HepG2 (cell line): ENCODE measurements around the gene ANAPC16. TPM values are rescaled to one million over a fixed set of nuclear protein-coding genes. Genes with fewer than 3 reads are reported as not detected.

Experiments used
- DNMT3B ChIP-seq: conservative IDR thresholded peaks from 2 replicates; pipeline ENCODE4 v1.6.1; 2016; ENCODE audit warnings: missing biosample characterization, control low read depth
- FOSL1 ChIP-seq: sonication (generic); formaldehyde crosslinking; IDR thresholded peaks from 2 replicates; pipeline ENCODE4 v1.9.0; 2021; ENCODE audit warnings: missing genetic modification reagents, borderline replicate concordance
- GFI1 ChIP-seq: sonication (generic); formaldehyde crosslinking; IDR thresholded peaks from 2 replicates; pipeline ENCODE4 v1.5.0; 2020; ENCODE audit warnings: missing genetic modification reagents, mild to moderate bottlenecking, borderline replicate concordance
- GPN1 ChIP-seq: sonication (generic); formaldehyde crosslinking; IDR thresholded peaks from 2 replicates; pipeline ENCODE4 v1.5.1; 2020; ENCODE audit warnings: missing genetic modification reagents, borderline replicate concordance
- JDP2 ChIP-seq: sonication (generic); formaldehyde crosslinking; IDR thresholded peaks from 2 replicates; pipeline ENCODE4 v1.8.1; 2022; ENCODE audit warnings: missing genetic modification reagents, borderline replicate concordance
- RBM39 ChIP-seq: fragments of 200-400 bp; formaldehyde crosslinking; IDR thresholded peaks from one replicate; pipeline ENCODE4 v1.6.1; 2018; ENCODE audit warnings: antibody characterized with exemption, mild to moderate bottlenecking, low read depth, low read length; ENCODE audit not compliant: poor library complexity, severe bottlenecking
- ZBTB39 ChIP-seq: sonication (generic); formaldehyde crosslinking; IDR thresholded peaks from 2 replicates; pipeline ENCODE4 v1.5.0; 2020; ENCODE audit warnings: missing genetic modification reagents
- ZFP82 ChIP-seq: sonication (generic); formaldehyde crosslinking; IDR thresholded peaks from 2 replicates; pipeline ENCODE4 v1.5.1; 2020; ENCODE audit warnings: mild to moderate bottlenecking, missing genetic modification reagents, borderline replicate concordance
- ZNF362 ChIP-seq: sonication (generic); formaldehyde crosslinking; IDR thresholded peaks from 2 replicates; pipeline ENCODE4 v1.4.0; 2020; ENCODE audit warnings: missing genetic modification reagents, mild to moderate bottlenecking, borderline replicate concordance
- ZNF451 ChIP-seq: sonication (generic); formaldehyde crosslinking; IDR thresholded peaks from 2 replicates; pipeline ENCODE4 v1.5.0; 2020; ENCODE audit warnings: mild to moderate bottlenecking, missing genetic modification reagents
- ZNF646 ChIP-seq: sonication (generic); formaldehyde crosslinking; IDR thresholded peaks from 2 replicates; pipeline ENCODE4 v1.9.0; 2021; ENCODE audit warnings: mild to moderate bottlenecking, missing genetic modification reagents
- ZNF660 ChIP-seq: sonication (generic); formaldehyde crosslinking; IDR thresholded peaks from 2 replicates; pipeline ENCODE4 v1.5.1; 2020; ENCODE audit warnings: mild to moderate bottlenecking, low read depth, missing genetic modification reagents, borderline replicate concordance
- ZNF687 ChIP-seq: sonication (generic); formaldehyde crosslinking; IDR thresholded peaks from 2 replicates; pipeline ENCODE4 v1.5.1; 2020; ENCODE audit warnings: mild to moderate bottlenecking, missing genetic modification reagents, moderate library complexity
- ZNF850 ChIP-seq: sonication (generic); formaldehyde crosslinking; conservative IDR thresholded peaks from 2 replicates; pipeline ENCODE4 v1.9.0; 2021; ENCODE audit warnings: mild to moderate bottlenecking, missing genetic modification reagents
- polyA plus RNA-seq, 8 experiments: library from polyadenylated mRNA; depleted of rRNA in 3 of 8; stranded (reverse) in 7 of 8; unstranded in 1 of 8; fragments of >200 nt; fragmentation: Illumina TruSeq in 4 of 8; extraction: Trizol in 4 of 8; gene quantifications; 2 replicates each; pipeline versions ENCODE4 v1.2.1 to v1.2.3, GENCODE V29; 2011 to 2016; ENCODE audit warnings: low read depth in 4 of 8, missing spikeins in 1 of 8, mixed read lengths in 1 of 8; ENCODE audit not compliant: insufficient read depth in 1 of 8
- total RNA-seq, 5 experiments: library from RNA; depleted of rRNA; stranded (reverse); fragments of >200 nt; fragmentation: Illumina TruSeq; extraction: Trizol; gene quantifications; 2 replicates each; pipeline ENCODE4 v1.2.3, GENCODE V29; 2016; ENCODE audit warnings: low read depth in 1 of 5

The ANAPC16 gene
- total and polyA plus RNA-seq, 2 of the 13 experiments (the other 11 are each of a cell fraction or from before 2014, with no cell fraction given), result 74.8 to 89.4 TPM

- TF ChIP-seq JDP2 (CRISPR knock-in tag) (no peak), ZNF362 (peak; percentile 72), ZNF660 (CRISPR knock-in tag) (no peak), GFI1 (no peak; the same call in 1 of the 2 replicates), ZFP82 (CRISPR knock-in tag) (no peak), FOSL1 (CRISPR knock-in tag) (no peak), ZNF451 (CRISPR knock-in tag) (no peak), GPN1 (CRISPR knock-in tag) (no peak), ZNF687 (peak; percentile 85), ZNF850 (CRISPR knock-in tag) (no peak), ZNF646 (CRISPR knock-in tag) (no peak), ZBTB39 (CRISPR knock-in tag) (no peak), DNMT3B (CRISPR knock-in tag) (peak; percentile 85; the same call in 1 of the 2 replicates), RBM39 (peak; percentile 13)
These were observed 57.0 kb downstream of the ANAPC16 start (continued) for GRCh38 chr10:72272689-72273409.
